Suppressor macrophage (primary cell): ENCODE measurements around the gene BRPF3.
"Not testable (repeated sequence)": the region's sequence is repeated elsewhere in the genome, so short reads cannot be mapped to it uniquely, and the experiment has no call there.

Experiments used
- DNase-seq, 4 experiments: peaks; one replicate each; pipeline ENCODE4 v3.0.0-alpha.2; 2020 to 2022

The BRPF3 gene

DNA sequence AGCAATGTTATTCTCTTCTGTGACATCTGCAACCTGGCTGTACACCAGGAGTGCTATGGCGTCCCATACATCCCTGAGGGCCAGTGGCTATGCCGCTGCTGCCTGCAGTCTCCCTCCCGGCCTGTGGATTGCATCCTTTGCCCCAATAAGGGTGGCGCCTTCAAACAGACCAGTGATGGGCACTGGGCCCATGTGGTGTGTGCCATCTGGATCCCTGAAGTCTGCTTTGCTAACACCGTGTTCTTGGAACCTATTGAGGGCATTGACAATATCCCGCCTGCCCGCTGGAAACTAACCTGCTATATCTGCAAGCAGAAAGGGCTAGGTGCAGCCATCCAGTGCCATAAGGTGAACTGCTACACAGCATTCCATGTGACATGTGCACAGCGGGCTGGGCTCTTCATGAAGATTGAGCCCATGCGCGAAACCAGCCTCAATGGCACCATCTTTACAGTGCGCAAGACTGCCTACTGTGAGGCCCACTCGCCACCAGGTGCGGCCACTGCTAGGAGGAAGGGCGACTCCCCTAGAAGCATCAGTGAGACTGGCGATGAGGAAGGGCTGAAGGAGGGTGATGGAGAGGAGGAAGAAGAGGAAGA is 4.6 kb downstream of the BRPF3 start:
- DNase-seq: no peak

DNA sequence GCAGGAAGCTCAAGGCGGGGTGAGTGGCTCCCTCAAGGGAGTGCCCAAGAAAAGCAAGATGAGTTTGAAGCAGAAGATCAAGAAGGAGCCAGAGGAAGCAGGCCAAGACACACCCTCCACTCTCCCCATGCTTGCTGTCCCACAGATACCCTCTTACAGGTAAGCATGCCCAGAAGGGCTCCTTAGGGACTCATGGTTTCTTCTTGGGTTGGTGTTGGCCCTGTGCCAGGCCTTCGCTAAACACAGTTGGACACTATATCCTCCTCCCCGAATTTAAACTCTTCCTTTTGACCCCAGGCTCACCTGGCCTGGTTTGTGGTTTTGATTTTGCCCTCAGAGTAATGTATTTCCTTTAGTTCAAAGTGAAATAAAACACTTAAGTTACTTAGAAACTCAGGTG is 5.1 kb downstream of the BRPF3 start:
- DNase-seq: no peak

- no peak for DNase-seq
Observed at GRCh38 chr6:36202101-36202500, 5.6 kb downstream of the BRPF3 start.

DNA sequence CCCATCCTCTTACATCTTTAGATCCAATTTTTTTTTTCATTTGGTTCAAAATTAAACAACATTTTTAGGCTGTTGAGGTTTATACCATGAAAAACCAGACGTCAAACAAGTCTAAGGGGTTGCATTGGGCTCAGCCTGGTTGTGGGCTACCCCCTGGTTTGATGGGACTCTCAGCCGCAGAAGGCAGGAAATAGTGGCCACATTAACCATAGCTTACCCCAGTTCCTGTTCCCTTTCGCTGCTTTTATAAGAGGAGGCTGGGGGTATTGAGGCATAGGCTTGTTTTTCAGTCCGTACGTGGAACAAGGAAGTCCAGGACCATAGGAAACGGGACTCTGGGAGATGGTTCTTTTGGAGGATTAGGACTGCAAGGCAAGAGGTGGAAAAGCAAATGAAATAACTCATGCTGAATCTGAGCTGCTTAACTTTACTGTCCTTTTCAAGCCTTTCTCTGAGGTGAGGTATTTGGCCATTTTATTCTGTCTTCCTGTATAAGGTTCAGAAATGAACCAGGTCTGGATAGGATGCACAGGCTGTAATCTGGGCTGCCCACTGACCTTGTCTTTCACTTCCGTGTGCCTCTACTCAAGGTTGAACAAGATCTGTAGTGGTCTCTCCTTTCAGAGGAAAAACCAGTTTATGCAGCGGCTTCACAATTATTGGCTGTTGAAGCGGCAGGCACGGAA is 7.7 kb downstream of the BRPF3 start:
- peak; percentile 17 to 50 (median 30) for DNase-seq

DNA sequence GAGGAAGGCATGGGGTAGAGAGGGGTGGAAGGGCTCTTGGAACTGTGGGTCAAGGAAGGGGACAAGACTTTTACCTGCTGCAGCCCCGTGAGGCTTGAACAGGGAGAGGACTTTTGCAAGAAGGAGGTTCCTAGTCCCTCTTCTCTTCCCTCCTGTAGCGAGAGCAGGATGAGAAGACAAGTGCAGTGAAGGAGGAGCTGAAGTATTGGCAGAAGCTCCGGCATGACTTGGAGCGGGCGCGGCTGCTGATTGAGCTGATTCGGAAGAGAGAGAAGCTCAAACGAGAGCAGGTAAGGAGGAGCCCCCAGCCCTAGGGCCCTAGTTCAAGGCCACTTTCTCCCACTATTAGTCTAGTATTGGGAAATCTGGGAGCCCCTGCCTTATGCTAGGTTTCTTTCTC is 10.6 kb downstream of the BRPF3 start:
- no peak for DNase-seq

- no peak for DNase-seq
Observed at GRCh38 chr6:36209606-36210005, 13.1 kb downstream of the BRPF3 start.

DNA sequence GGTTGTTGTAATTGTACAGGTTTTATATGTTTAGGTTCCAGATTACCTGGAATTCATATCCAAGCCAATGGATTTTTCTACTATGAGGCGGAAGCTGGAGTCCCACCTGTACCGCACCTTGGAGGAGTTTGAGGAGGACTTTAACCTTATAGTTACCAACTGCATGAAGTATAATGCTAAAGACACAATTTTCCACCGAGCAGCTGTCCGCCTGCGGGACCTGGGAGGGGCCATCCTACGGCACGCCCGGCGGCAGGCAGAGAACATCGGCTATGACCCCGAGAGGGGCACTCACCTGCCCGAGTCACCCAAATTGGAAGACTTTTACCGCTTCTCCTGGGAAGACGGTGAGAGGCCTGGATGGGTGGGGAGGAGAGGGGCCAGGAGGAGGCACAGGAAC is 13.6 kb downstream of the BRPF3 start:
- DNase-seq: no peak

DNA sequence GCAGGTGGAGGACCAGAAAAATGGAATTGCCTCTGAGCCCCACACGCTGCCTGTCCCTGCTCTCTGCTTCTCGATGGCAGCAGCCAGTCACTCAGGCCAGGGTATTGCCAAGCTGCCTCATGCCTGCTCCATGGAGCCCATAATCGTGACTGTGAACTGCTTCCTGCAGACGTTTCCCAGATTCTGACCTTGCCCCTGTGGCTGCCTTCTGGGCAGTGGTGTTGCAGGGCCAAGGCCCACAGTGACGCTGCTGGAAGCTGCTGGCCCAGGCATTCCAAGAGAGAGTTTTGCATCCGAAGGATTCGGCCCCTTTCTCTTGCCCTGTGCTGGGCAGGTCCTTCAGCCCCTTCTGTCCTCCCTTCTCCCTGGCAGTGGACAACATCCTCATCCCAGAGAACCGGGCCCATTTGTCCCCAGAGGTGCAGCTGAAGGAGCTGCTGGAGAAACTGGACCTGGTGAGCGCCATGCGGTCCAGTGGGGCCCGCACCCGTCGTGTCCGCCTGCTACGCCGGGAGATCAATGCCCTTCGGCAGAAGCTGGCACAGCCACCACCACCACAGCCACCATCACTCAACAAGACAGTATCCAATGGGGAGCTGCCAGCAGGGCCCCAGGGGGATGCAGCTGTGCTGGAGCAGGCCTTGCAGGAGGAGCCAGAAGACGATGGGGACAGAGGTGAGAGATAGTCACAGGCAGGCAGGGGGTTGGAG is 14.5 kb downstream of the BRPF3 start:
- no peak for DNase-seq

- no peak for DNase-seq
Observed at GRCh38 chr6:36216559-36216958, 20.0 kb downstream of the BRPF3 start.

- no peak for DNase-seq
Observed at GRCh38 chr6:36217188-36217587, 20.6 kb downstream of the BRPF3 start.

DNA sequence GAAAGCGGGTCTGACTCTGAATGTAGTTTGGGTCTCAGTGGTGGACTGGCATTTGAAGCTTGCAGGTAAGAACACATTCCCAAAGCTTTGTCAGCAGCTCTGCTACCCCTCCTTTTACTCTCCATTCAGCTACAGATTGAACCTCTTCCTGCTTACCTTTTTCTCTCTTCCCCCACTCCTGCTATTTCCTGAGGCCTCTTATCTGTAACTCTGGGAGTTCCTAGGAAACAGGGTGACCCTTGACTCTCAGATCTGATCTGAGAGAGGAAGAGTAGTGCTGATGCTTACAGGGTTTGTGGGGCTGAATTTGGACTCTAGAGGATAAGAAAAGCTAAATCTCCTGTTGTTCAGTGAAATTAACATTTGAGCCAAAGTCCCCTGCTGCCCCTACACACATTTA is 21.4 kb downstream of the BRPF3 start:
- no peak for DNase-seq

DNA sequence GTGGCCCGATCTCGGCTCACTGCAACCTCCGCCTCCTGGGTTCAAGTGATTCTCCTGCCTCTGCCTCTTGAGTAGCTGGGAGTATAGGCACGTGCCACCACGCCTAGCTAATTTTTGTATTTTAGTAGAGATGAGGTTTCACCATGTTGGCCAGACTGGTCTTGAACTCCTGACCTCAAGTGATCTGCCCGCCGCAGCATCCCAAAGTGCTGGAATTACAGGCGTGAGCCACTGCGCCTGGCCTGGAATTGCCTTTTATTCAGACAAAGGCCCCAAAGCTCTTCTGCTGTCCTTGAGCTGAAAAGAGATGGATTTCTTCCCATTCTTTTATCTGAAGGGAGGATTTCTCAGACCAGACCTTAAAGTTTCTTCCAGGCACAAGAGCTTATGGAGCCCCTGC is 22.0 kb downstream of the BRPF3 start:
- not testable (repeated sequence) for DNase-seq

- DNase-seq: peak; percentile 15 to 52 (median 41)
Observed at GRCh38 chr6:36219081-36219480, 22.5 kb downstream of the BRPF3 start.

DNA sequence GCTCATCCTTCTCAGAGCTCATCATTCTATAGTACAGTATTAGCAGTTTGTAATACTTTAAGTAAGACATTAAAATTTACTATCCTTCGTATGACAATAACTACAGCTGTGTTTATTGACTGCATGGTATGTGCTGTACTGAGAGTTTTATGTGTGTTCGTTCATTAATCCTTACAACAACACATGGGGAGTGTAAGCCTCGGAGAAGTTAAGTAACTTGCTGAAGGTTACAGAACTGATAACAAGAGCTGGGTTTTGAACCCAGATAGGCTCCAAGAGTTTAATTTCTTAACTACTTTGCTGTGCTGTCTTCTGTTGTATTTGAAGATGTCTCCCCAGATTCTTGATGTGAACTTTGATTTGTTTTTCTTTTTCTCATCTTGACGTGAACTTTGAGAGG is 23.7 kb downstream of the BRPF3 start:
- no peak for DNase-seq

DNA sequence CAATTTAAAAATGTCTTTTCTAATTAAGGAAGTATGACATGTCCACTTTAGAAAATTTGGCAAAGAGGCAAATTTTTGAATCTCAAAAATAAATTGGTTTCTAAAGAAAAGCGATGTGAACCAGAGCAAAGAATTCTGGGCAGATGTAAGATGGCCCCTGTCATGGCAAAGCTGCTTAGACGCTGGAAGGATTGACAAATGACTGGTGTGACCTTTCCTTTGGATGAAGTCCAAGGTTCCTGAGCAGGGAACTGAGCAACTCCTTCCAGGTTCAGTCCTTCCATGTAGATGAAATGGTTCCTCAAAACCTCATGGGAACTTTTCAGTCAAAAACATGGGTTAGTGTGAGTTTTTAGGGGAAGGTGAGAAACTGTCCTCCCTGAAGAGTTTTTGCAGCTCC is 25.1 kb downstream of the BRPF3 start:
- DNase-seq: peak in 1 of 4 experiments; percentile 23

DNA sequence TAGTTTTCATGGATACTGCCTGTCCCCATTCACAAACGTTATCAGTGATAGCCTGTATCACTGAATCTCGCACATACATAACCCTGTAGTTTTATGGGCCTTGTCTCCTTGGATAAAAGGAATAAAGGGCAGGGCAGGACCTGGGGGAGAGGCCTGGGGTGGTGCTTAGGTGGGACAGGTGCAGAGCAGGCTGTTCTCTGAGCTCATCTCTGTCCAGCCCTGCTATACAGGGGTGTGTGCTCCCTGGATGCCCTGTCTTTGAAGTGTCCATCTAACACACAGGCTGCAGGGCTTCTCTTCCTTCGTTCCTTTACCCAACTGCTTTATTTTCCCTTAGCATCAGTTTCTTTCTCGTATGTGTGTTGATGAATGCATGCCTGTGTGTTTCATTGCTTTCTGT is 26.4 kb downstream of the BRPF3 start:
- DNase-seq: no peak

- no peak for DNase-seq
Observed at GRCh38 chr6:36223706-36224105, 27.2 kb downstream of the BRPF3 start.

- no peak for DNase-seq
Observed at GRCh38 chr6:36224918-36225461, 28.4 kb downstream of the BRPF3 start.

DNA sequence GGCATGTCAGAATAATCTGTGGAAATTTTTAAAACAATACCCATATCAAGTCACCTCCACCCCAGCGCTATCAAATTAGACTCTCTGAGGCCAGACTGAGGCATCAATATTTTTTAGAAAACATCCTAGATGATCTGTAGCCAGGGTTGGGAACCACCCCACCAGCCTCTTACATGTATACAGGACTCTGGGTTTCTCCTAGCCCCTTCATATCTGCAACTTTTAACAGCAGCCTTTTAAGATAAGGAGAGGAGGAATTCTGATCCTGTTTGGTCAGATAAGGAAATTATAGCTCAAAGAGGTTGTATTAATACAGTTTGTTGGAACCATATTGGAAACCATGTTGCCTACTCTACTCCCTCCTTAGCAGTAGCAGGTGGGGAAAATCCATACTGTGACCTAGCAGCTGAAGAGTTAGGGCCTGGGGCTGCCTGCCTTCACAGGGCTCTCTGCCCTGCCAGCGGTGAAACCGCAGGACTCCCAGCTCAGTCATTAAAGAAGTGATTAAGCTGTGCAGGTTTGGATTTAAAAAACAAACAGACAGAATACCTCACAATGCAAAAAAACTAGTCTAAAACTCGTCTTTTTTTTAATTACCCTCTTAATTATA is 30.0 kb downstream of the BRPF3 start:
- no peak for DNase-seq

GRCh38 chr6:36227379-36228228 is 31.1 kb downstream of the BRPF3 start:
- no peak for DNase-seq

GRCh38 chr6:36229223-36229622 is 32.7 kb downstream of the BRPF3 start:
- DNase-seq: no peak

- DNase-seq: no peak
Observed at GRCh38 chr6:36230371-36230770, 33.8 kb downstream of the BRPF3 start.
